NCI-H510A treated with DMSO at 0.1 percent for 48 hours (cell line): ENCODE measurements around the gene MAIP1.

Experiments
- DNase-seq: peaks from one replicate; lab custom pipeline; 2025; lab: John Stamatoyannopoulos, UW

The MAIP1 gene

DNA sequence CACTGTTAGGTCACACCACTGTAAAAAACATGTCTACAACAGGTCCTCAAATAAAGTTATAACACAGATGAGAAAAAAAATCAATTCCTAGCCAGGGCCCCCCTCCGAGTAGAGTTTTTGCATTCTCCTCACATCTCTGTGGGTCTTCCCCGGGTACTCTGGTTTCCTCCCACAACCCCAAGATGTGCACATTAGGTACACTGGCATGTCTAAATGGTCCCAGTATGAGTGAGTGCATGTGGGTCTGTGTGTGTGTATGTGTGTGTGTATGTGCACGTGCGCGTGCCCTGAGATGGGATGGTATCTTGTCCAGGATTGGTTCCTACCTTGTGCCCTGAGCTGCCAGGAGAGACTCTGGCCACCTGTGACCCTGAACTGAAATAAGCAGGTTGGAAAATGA is 5.0 kb upstream of the MAIP1 start:
- no peak for DNase-seq

- no peak for DNase-seq
Measured at GRCh38 chr2:199951023-199951422, 4.4 kb upstream of the MAIP1 start.

DNA sequence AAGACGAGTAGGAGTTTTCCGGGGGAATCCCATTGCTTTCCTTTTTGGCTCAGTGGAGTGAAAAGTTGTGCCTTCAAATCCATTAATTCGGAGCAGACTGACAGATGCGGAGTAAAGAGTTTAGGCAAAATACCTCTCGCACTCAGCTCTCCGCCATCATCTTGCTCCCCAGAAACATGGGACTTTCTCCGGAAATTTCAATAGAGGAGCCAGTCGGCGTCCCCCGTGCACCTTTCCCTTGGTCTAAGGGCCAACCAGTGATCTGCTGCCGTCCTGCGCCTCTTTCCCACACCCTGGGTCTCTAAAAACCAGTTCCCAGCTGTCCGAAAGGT is 409 bp upstream of the MAIP1 start:
- DNase-seq: peak; percentile 83

DNA sequence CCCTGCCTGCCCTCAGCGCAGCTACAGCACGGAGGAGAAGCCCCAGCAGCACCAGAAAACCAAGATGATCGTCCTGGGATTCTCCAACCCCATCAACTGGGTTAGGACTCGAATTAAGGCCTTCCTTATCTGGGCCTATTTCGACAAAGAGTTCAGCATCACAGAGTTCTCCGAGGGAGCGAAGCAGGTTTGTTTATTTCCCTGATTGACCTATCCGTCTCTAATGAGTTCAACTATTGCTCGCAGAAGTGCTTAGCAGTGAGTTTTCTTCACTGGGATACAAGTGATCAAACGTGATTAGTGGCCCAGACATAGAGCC is 639 bp downstream of the MAIP1 start:
- peak; percentile 34 for DNase-seq

DNA sequence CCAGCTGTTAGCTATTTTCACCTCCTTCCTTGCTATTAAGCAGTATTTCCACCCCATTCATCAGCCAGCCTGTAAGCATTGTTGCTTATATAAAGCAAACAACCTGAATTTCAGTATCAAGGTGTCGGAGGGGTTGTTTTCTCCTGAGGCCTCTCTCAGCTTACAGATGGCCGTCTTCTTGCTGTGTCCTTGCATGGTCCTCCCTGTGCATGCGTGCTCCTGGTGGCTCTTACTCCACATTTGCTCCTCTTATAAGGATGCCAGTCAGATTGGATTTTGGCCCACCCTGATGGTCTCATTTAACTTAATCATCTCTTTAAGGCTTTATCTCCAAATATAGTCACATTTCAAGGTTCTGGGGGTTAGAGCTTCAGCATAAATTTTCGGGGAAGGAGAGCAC is 2.6 kb downstream of the MAIP1 start:
- no peak for DNase-seq

DNA sequence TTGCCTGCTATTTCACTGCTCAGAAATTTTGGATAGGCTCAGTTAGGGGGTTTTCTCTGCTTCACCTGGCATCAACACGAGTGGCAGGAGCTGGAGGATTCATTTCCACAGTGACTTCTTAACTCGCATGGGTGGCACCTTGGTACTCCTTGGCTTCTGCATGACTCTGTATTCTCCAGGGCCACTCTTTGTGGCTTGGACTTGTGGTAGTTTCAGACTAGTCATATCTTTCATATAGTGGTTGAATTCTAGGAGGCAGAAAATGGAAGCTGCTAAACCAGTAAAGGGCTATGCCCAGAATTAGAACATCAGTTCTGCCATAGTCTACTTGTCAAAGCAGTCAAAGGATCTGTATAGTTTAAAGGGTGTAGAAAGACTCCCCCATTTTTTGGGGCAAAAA is 6.8 kb downstream of the MAIP1 start:
- no peak for DNase-seq

GRCh38 chr2:199966405-199966804 is 11.0 kb downstream of the MAIP1 start:
- DNase-seq: no peak

- no peak for DNase-seq
Measured at GRCh38 chr2:199966976-199967375, 11.6 kb downstream of the MAIP1 start.

DNA sequence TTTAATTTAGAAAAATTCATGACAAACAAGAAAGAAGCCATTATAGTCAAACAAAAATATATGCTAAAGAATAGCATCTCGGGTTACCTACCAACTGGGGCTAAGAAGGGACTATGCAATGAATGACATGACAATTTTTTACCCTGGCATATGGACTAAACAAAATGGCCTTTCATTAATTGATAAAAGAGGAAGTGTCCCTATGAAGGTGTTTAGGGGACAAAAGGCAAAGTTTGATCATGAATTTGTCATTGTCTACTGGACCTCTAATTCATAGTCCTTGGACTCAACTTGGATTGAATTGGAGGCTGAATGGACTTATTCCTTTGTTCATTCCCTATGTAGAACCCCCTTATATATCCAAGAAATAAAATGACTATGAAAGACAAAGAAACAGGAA is 12.7 kb downstream of the MAIP1 start:
- no peak for DNase-seq

- DNase-seq: no peak
Measured at GRCh38 chr2:199972088-199972626, 16.8 kb downstream of the MAIP1 start.

DNA sequence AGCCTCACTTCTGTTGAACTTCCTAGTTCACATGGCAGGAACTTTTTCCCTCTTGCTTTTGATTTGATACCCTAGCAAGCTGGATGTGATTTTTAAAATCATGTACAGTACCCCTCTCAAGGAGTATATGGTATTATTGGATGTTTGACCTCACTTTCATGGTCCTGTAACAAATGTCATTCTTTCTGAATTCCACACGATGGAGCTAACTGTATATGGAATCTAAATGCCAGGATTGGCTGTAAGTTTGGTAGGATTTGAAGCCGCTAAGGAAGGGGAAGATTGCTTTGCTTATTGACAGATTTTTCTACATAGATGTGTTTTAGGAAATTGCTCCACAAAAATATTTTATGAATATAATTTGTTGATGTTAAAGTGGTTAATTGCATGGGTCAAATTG is 18.3 kb downstream of the MAIP1 start:
- peak; percentile 46 for DNase-seq

DNA sequence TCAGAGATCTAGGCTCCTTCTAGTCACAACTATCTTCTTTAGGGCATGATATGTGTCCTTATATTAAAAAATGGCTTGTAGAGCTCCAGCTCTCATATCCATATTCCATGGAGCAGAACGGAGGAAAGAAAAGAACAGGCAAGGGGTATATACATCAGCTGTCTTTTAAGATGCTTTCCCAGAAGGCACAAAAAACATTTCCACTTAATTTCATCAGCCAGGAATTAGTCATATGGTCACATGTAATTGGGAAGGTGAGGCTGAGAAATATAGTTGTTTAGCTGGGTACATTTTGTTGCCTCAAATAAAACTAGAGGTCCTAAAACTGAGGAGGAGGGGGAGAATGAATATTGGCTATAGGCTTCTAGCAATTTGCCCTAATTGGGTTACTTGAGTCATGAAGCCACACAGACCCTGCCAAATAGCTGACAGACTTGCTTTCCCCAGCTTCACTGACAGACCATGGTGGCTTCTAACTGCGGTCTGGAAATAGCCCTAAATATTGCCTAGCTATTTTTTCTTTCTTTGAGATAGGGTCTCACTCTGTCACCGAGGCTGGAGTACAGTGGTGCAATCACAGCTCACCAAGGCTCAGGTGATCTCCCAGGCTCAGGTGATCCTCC is 20.0 kb downstream of the MAIP1 start:
- no peak for DNase-seq

DNA sequence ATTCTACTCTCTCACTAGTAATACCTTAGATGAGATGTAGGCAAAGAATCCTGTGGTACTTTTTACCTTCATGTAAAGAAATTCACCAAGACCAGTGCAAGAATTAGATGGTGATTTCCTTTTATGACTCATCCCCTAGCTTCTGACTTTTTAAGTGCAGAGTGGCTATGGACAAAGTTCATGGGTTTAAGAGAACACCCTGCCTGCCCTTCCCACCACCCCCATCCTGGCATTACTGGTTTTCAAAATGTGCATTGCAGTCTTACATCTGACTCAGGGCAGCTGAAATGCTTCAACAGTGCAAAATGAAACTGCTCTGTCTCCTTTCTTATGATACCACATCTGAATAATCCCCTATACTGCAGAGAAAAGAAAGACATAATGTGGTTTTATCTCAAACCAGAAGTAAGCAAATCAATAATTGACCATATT is 22.6 kb downstream of the MAIP1 start:
- no peak for DNase-seq

- DNase-seq: no peak
Measured at GRCh38 chr2:199979398-199979797, 24.0 kb downstream of the MAIP1 start.

DNA sequence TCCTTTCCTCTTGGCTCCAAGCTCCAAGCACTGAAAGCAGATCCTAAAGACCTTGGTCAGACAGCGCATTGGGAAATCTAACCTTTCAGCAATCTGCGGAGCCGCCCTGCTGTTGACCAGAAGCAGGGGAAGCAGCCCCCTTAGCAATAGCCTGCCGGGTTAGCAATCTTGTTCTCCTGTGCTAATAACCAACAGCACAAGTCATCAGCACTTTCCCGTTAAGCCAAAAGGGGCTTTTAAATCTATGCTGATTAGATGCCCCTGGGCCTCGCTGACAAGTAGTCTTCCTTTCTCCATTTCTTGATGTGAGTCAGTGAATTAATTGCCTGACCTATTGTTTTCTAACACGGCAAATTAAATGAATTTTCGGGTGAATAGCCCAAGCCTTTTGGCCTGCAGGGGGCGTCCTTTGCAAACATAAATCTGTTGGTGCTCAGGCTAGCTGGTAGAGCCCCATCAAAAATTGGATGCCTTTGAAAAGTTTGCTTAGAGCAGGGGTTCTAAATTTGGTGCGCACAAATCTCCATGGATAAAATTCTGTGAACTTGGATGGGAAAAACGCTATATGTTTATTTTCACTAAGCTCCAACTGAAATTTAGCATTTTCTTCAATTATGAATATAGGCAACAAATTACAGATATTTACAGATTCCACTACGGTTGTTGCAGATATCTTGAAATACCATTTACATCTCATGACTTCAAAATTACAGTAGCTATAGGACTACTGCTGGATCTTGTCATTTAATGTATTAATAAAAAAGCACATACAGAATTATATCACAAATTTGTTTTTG is 24.6 kb downstream of the MAIP1 start:
- peak; percentile 70 for DNase-seq

DNA sequence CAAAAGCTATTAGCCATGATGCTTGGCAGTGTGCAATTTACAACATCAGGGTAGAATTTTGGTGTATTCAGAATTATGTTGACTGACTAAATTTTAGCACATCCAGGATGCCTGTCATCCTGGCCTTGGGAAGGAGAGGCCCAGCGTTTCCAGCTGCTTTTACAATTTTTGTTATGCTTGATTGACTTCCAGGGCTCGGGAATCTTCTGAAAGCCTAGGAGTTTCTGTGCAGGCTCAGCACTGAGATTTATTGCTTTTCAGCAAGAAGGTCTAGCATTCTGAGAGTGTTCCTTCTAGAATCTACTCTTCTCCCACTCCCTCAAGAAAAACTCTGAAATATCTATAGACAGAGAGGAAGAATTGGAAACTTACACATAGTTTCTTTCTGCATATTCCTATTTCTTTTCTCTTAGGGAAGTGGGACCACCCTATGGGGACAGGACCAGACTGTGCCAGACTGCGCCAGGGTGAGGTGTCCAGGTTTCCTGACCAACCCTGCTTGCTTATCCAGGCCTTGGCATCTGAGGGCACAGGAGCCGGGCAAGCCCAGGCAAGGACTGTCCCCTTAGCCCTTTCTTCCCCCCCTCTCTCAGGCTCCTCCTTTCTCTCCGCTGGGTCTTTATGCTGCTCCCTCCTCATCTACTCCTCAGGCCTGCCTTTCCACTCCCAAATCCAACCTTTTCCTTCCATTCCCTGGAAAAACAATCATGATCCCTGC is 26.9 kb downstream of the MAIP1 start:
- DNase-seq: no peak

DNA sequence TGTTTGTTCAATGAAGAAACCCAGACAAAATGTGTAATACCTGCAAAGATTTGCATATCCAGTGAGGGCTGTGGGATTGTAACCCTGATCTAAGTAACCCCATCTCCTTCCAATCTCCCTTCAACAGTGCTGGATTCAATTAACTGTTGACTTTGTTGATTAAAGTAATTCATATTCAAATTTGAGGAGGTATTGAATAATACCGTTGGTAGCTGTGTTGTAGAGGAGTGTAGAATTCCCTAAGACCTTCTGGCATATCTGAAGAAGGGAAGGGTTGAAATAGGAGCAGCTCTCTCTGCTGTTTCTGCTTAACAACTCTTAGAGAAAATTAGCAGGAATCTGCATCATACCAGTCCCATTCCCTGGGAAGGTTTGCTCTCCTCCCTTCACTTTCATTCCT is 28.2 kb downstream of the MAIP1 start:
- no peak for DNase-seq

DNA sequence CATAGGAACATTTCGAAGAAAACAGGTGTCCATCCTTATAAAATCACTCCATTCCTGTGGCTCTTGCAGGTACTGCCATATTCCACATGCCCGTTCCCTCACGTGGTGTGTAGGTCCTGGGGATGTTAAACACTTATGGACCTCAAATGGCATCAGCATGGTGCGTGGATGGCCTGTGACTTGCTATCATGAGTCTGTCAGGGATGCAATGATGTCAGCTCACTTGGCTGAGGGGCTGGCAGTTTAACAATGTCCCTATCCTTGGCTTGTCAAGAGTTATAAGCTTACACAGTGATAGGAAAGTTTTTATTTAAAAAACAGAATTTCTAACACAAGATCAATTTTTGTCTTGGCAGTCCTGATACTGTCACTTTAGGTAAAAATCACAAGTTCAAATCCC is 28.8 kb downstream of the MAIP1 start:
- DNase-seq: no peak

- no peak for DNase-seq
Measured at GRCh38 chr2:199984755-199985154, 29.4 kb downstream of the MAIP1 start.

DNA sequence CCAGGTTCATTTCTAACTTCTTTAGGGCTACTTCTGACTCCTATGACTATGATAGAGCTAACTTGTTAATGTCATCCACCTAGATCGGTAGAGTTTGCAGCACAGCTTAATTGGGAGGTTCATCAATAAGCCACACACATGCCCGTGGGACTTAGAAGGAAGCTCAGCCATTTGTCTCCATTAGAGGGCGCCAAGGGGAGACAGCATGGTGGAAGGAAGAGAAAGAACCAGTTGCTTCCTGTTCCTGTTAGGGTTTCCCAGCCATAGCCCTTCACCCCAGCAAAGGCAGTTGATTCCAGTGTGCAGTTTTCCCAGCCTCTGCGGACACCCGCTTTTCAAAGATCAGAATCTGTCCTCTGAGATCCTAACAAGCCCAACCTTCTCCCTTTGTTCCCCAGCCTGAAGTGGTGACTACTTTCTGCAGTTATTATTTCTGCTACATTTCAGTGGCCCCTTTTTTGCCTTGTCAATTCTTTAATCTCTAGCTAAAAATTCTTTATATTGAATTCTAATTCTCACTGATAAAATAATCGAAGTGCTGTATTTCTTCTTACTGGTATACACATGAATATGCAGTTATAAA is 30.3 kb downstream of the MAIP1 start:
- DNase-seq: peak; percentile 30

- DNase-seq: no peak
Measured at GRCh38 chr2:199987586-199987985, 32.2 kb downstream of the MAIP1 start.

GRCh38 chr2:199988151-199988550 is 32.8 kb downstream of the MAIP1 start:
- no peak for DNase-seq

- no peak for DNase-seq
Measured at GRCh38 chr2:199989822-199990221, 34.4 kb downstream of the MAIP1 start.
